HCT116 (cell line): ENCODE data around the gene HOXD10.

ENCODE experiments used
- CEBPB ChIP-seq: IDR thresholded peaks from 2 replicates; pipeline ENCODE4 v1.6.1; 2012; ENCODE audit warnings: low read depth
- EZH2 ChIP-seq: fragments of 200-600 bp; sonication (generic); IDR thresholded peaks from 2 replicates; pipeline ENCODE4 v1.6.1; 2017; ENCODE audit warnings: antibody characterized with exemption, mixed run types
- EZH2phosphoT487 ChIP-seq: fragments of 200-600 bp; IDR thresholded peaks from 2 replicates; pipeline ENCODE4 v1.6.1; 2018; ENCODE audit warnings: antibody characterized with exemption, borderline replicate concordance
- JUND ChIP-seq: IDR thresholded peaks from 2 replicates; pipeline ENCODE4 v1.6.1; 2012
- POLR2A ChIP-seq: IDR thresholded peaks from 2 replicates; pipeline ENCODE4 v1.7.0; 2011; ENCODE audit warnings: borderline replicate concordance; ENCODE audit not compliant: insufficient read depth, insufficient read length; ENCODE audit errors: extremely low read depth
- POLR2AphosphoS5 ChIP-seq: IDR thresholded peaks from 2 replicates; pipeline ENCODE4 v1.6.1; 2011; ENCODE audit warnings: mild to moderate bottlenecking, low read depth, low read length, moderate library complexity
- RAD21 ChIP-seq: IDR thresholded peaks from 2 replicates; pipeline ENCODE4 v1.6.1; 2012; ENCODE audit warnings: low read depth, mild to moderate bottlenecking
- YY1 ChIP-seq: IDR thresholded peaks from 2 replicates; pipeline ENCODE4 v1.6.1; 2011; ENCODE audit warnings: low read length, low read depth, moderate library complexity, mild to moderate bottlenecking; ENCODE audit not compliant: insufficient replicate concordance; ENCODE audit errors: extremely low read depth
- ZNF274 ChIP-seq: fragments of 200-500 bp; sonication (Bioruptor generic); IDR thresholded peaks from 2 replicates; pipeline ENCODE4 v1.6.1; 2014; ENCODE audit warnings: mild to moderate bottlenecking, low read depth, low read length, inconsistent platforms
- TF ChIP-seq, protein P1 (sequence below), 3 experiments: fragments of 200-600 bp in 1 of 3; sonication (generic) in 1 of 3; IDR thresholded peaks in 2 of 3; conservative IDR thresholded peaks in 1 of 3; 2 replicates each; pipeline ENCODE4 v1.5.1; 2012 to 2017; ENCODE audit warnings: low read depth in 2 of 3, low read length in 2 of 3, antibody characterized with exemption in 1 of 3, borderline replicate concordance in 1 of 3, control low read depth in 1 of 3, mild to moderate bottlenecking in 1 of 3, mixed read lengths in 1 of 3, mixed run types in 1 of 3, moderate library complexity in 1 of 3; ENCODE audit not compliant: insufficient read depth in 1 of 3
- TF ChIP-seq, protein P2 (sequence below): IDR thresholded peaks from 2 replicates; pipeline ENCODE4 v1.6.1; 2012
- TF ChIP-seq, protein P3 (sequence below): IDR thresholded peaks from 2 replicates; pipeline ENCODE4 v1.6.1; 2011; ENCODE audit warnings: mild to moderate bottlenecking, low read length, moderate library complexity; ENCODE audit not compliant: insufficient replicate concordance; ENCODE audit errors: extremely low read depth

DNA sequence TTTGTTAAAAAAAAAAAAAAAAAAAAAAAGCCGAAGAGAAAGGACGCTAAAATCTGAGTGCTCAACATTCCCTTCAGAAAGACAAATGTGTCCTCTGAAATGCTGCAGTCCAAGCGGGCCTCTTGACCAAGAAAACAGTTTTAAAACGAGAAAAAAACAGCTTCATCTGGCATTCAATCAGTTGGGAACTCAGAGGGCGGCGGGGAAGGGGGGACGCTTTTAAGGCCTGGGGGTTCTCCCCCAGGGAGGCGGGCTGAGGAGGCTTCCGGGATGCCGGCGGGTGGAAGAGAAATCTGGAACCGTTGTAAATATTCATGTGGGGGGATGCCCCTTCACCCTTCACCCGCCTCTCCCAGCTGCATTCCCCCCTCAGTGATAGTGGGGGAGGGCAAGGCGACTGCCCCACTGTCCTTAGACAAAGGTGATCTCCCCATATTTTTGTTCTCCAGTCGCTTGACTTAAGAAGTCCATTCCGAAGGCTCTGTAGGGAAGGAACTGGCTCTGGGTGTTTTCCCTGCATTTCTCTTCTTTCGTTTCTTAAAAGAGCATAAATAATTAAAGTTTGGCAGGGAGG, 12.7 kb upstream of the HOXD10 start:
- TF ChIP-seq RAD21 (no peak), EZH2phosphoT487 (no peak), POLR2A (no peak), POLR2AphosphoS5 (no peak), JUND (no peak), CEBPB (no peak), EZH2 (no peak), YY1 (no peak), ZNF274 (no peak)
- TF ChIP-seq, protein P1, sequence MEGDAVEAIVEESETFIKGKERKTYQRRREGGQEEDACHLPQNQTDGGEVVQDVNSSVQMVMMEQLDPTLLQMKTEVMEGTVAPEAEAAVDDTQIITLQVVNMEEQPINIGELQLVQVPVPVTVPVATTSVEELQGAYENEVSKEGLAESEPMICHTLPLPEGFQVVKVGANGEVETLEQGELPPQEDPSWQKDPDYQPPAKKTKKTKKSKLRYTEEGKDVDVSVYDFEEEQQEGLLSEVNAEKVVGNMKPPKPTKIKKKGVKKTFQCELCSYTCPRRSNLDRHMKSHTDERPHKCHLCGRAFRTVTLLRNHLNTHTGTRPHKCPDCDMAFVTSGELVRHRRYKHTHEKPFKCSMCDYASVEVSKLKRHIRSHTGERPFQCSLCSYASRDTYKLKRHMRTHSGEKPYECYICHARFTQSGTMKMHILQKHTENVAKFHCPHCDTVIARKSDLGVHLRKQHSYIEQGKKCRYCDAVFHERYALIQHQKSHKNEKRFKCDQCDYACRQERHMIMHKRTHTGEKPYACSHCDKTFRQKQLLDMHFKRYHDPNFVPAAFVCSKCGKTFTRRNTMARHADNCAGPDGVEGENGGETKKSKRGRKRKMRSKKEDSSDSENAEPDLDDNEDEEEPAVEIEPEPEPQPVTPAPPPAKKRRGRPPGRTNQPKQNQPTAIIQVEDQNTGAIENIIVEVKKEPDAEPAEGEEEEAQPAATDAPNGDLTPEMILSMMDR (IDR thresholded peaks at IDR 0.05 in 2 of 3, conservative IDR thresholded peaks at IDR 0.05 in 1 of 3; ENCODE audit: borderline replicate concordance in 1 of 3, insufficient read depth in 1 of 3, low read depth in 2 of 3, low read length in 2 of 3), result no peak
- TF ChIP-seq, protein P2, sequence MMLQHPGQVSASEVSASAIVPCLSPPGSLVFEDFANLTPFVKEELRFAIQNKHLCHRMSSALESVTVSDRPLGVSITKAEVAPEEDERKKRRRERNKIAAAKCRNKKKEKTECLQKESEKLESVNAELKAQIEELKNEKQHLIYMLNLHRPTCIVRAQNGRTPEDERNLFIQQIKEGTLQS, result no peak
- TF ChIP-seq, protein P3, sequence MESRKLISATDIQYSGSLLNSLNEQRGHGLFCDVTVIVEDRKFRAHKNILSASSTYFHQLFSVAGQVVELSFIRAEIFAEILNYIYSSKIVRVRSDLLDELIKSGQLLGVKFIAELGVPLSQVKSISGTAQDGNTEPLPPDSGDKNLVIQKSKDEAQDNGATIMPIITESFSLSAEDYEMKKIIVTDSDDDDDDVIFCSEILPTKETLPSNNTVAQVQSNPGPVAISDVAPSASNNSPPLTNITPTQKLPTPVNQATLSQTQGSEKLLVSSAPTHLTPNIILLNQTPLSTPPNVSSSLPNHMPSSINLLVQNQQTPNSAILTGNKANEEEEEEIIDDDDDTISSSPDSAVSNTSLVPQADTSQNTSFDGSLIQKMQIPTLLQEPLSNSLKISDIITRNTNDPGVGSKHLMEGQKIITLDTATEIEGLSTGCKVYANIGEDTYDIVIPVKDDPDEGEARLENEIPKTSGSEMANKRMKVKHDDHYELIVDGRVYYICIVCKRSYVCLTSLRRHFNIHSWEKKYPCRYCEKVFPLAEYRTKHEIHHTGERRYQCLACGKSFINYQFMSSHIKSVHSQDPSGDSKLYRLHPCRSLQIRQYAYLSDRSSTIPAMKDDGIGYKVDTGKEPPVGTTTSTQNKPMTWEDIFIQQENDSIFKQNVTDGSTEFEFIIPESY, result no peak
